Measurements from ENCODE around the gene GPR139.

Gene GPR139

GRCh38 chr16:19997264-19997663, 76.4 kb downstream of the GPR139 start:
- DNase-seq (ENCODE audit: extremely low spot score) = no peak
- CTCF ChIA-PET = no interaction called here
- POLR2A ChIA-PET = no interaction called here
- no peak for TF ChIP-seq HDGF (IDR thresholded peaks at IDR 0.05; ENCODE audit: borderline replicate concordance)
- no peak for TF ChIP-seq L3MBTL2 (conservative IDR thresholded peaks at IDR 0.05)
- no peak for TF ChIP-seq SUZ12 (IDR thresholded peaks at IDR 0.05)
- TF ChIP-seq TARDBP (IDR thresholded peaks at IDR 0.05) = no peak
- TF ChIP-seq NFRKB (IDR thresholded peaks at IDR 0.05) = no peak
- TF ChIP-seq FOXA1 (IDR thresholded peaks at IDR 0.05) = no peak
- TF ChIP-seq ZNF384 (IDR thresholded peaks at IDR 0.05) = no peak
- TF ChIP-seq CTBP1 (IDR thresholded peaks at IDR 0.05; ENCODE audit: borderline replicate concordance) = no peak
- TF ChIP-seq, protein P1, sequence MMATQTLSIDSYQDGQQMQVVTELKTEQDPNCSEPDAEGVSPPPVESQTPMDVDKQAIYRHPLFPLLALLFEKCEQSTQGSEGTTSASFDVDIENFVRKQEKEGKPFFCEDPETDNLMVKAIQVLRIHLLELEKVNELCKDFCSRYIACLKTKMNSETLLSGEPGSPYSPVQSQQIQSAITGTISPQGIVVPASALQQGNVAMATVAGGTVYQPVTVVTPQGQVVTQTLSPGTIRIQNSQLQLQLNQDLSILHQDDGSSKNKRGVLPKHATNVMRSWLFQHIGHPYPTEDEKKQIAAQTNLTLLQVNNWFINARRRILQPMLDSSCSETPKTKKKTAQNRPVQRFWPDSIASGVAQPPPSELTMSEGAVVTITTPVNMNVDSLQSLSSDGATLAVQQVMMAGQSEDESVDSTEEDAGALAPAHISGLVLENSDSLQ (IDR thresholded peaks at IDR 0.05) = no peak
- TF ChIP-seq ELF4 (IDR thresholded peaks at IDR 0.05) = no peak
- no peak for TF ChIP-seq ARNT (IDR thresholded peaks at IDR 0.05)

DNA sequence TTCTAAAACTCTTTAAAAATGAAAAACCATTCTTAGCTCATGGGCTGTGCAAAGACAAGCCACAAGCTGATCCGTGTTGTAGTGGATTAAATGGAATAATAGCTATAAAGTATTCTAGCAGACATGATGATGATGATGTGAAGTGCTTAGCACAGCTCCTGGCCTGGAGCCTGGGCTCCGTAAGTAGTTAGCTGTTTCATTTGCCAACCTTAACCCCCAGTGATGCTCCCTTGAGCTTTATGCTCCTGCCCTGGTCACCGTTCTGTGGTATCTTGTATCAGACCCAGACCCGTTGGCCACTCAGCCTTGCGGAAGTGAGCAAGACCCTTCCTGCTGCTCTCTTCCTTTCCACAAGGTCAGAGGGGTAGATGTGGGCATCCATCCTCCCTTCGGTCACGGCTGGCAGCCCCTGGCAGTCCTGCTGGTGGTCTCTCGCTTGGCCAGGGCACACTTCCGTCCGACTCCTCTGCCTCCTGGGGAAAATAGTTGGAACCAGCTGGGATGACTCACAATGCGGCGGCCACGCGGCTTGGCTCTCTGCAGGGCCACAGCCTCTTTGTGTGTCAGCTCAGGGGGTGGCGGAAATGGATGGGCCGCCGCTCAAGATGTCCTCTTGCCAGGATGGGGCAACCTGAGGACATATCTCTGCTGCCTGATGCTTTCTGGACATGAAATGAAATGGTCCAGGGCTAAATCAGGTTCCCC, 79.1 kb downstream of the GPR139 start:
- CTCF ChIA-PET = no interaction called here
- DNase-seq (ENCODE audit: extremely low spot score) = no peak
- POLR2A ChIA-PET = no interaction called here
- TF ChIP-seq NFRKB (IDR thresholded peaks at IDR 0.05) (no peak), ELF4 (IDR thresholded peaks at IDR 0.05) (no peak), FOXA1 (IDR thresholded peaks at IDR 0.05) (no peak), HDGF (IDR thresholded peaks at IDR 0.05; ENCODE audit: borderline replicate concordance) (no peak), TARDBP (IDR thresholded peaks at IDR 0.05) (no peak), ARNT (IDR thresholded peaks at IDR 0.05) (no peak), L3MBTL2 (conservative IDR thresholded peaks at IDR 0.05) (no peak), SUZ12 (IDR thresholded peaks at IDR 0.05) (no peak), FOXK2 (IDR thresholded peaks at IDR 0.05) (no peak), SP1 (IDR thresholded peaks at IDR 0.05) (no peak), FOXM1 (IDR thresholded peaks at IDR 0.05; ENCODE audit: borderline replicate concordance) (no peak), BHLHE40 (IDR thresholded peaks at IDR 0.05; ENCODE audit: borderline replicate concordance) (no peak), LEF1 (IDR thresholded peaks at IDR 0.05; ENCODE audit: borderline replicate concordance) (no peak), CTBP1 (IDR thresholded peaks at IDR 0.05; ENCODE audit: borderline replicate concordance) (no peak), ZNF384 (IDR thresholded peaks at IDR 0.05) (no peak)
- TF ChIP-seq, protein P1 (IDR thresholded peaks at IDR 0.05) = no peak

DNA sequence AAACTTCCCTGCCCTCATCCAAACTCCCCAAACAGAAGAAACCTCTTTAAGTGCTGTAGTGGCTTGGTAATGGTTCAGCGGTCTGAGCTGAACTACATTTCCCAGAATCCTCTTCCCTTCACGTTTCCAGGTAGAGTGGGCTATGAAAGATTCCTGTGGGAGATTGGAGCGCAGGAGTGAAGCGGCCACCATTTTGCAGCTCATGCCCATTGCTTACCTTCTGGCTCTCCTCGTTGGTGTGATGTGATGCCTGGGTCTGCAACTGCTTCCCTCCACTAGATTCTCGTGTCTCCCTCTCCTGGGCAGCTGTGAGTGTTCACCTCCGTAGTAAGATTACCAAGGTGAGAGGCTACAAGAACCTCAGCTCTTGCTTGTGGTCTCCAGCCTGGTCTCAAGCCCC, 82.1 kb downstream of the GPR139 start:
- POLR2A ChIA-PET = no interaction called here
- TF ChIP-seq CTBP1 (IDR thresholded peaks at IDR 0.05; ENCODE audit: borderline replicate concordance) (no peak), FOXA1 (IDR thresholded peaks at IDR 0.05) (no peak), ZNF384 (IDR thresholded peaks at IDR 0.05) (no peak), SP1 (IDR thresholded peaks at IDR 0.05) (no peak), L3MBTL2 (conservative IDR thresholded peaks at IDR 0.05) (no peak), TARDBP (IDR thresholded peaks at IDR 0.05) (no peak), ELF4 (IDR thresholded peaks at IDR 0.05) (no peak), HDGF (IDR thresholded peaks at IDR 0.05; ENCODE audit: borderline replicate concordance) (no peak), SUZ12 (IDR thresholded peaks at IDR 0.05) (no peak), FOXK2 (IDR thresholded peaks at IDR 0.05) (no peak), BHLHE40 (IDR thresholded peaks at IDR 0.05; ENCODE audit: borderline replicate concordance) (no peak), LEF1 (IDR thresholded peaks at IDR 0.05; ENCODE audit: borderline replicate concordance) (no peak), NFRKB (IDR thresholded peaks at IDR 0.05) (no peak)
- TF ChIP-seq, protein P1 (IDR thresholded peaks at IDR 0.05) = no peak
- DNase-seq (ENCODE audit: extremely low spot score) = peak; percentile 19
- CTCF ChIA-PET = no interaction called here

DNA sequence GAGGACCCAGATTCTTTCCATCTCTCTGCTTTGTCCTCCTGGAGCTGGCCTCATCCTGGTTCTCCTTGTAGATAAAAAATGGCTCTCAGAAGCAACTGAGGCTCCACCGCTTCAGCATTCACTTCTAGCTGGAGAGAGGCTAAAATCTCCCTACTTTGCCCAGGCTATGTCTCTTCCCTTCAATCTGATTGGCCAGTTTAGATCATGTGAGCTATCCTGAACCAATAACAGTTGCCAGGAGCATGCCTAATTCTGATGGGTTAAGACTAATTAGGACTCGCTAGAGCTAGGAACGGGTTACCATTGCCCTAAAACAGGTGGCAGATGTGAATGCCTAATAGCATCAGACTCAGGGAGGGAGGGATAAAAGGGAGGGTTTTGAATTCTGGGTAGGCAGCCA, 89.6 kb downstream of the GPR139 start:
- ChIA-PET POLR2A (no interaction called here), CTCF (interaction anchor here (0.6 kb wide), 2 partner anchors 15 to 16 kb away, joined by 3 read pairs; no protein-coding TSS in a partner anchor)
- DNase-seq (ENCODE audit: extremely low spot score) = no peak
- TF ChIP-seq NFRKB (IDR thresholded peaks at IDR 0.05) = no peak
- TF ChIP-seq FOXA1 (IDR thresholded peaks at IDR 0.05) = no peak
- TF ChIP-seq CTBP1 (IDR thresholded peaks at IDR 0.05; ENCODE audit: borderline replicate concordance) = no peak
- TF ChIP-seq ZNF384 (IDR thresholded peaks at IDR 0.05) = no peak
- no peak for TF ChIP-seq HDGF (IDR thresholded peaks at IDR 0.05; ENCODE audit: borderline replicate concordance)
- no peak for TF ChIP-seq FOXK2 (IDR thresholded peaks at IDR 0.05)
- no peak for TF ChIP-seq SUZ12 (IDR thresholded peaks at IDR 0.05)
- TF ChIP-seq, protein P1 (IDR thresholded peaks at IDR 0.05) = no peak
- no peak for TF ChIP-seq ELF4 (IDR thresholded peaks at IDR 0.05)
- no peak for TF ChIP-seq L3MBTL2 (conservative IDR thresholded peaks at IDR 0.05)
- no peak for TF ChIP-seq FOXM1 (IDR thresholded peaks at IDR 0.05; ENCODE audit: borderline replicate concordance)
- TF ChIP-seq SP1 (IDR thresholded peaks at IDR 0.05) = no peak
- no peak for TF ChIP-seq BHLHE40 (IDR thresholded peaks at IDR 0.05; ENCODE audit: borderline replicate concordance)
- no peak for TF ChIP-seq TARDBP (IDR thresholded peaks at IDR 0.05)
